DMS 273 (cell line): Measurements from ENCODE around the gene SLC31A1.

Source experiments
- DNase-seq: peaks from one replicate; lab custom pipeline; 2025; ENCODE audit not compliant: unreplicated experiment; lab: John Stamatoyannopoulos, UW

Gene SLC31A1

DNA sequence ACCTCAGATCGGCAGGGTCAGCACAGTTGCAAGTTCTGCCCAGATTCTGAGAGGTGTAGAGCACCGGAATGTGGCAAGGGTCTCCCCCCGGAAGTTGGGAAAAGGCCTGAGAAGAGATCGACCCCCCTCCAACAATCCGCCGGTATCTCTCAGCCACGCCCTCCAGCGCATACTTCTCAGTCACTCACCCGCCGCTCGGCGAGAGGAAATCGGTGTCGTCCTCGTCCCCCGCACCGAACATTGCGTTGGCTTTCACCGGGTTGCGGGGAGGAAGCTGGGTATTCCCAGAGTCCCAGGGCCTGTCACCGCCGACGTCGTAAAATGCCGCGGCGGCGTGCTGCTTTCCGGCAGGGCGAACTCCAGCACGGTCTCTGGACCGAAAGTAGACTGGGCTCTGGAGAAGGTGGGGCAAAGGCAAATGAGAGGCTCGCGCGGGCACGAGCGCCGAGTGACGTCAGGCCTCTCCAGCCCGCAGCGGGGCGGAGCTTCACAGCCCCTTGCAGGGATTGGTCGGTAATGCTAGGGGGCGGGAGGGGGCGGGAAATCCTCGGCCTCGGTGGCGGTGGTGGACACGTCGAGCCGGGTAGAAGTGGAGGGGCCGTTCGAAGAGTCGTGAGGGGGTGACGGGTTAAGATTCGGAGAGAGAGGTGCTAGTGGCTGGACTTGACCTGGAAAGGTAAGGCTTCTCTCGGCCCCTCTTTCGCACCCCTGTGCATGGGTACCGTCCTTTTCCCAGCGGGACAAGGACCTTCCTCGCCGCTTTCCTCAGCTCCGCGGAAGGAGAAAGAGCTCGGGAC is at the start of gene SLC31A1, which contains the start of gene FKBP15:
Gene SLC31A1, plus strand, starts transcription at position 542 of the 797 bp plus-strand sequence. CDS start 34,605 bp downstream, outside the sequence.
Gene FKBP15, minus strand, starts transcription at position 275 of the 797 bp plus-strand sequence. Its CDS starts 34 bp downstream, at position 241.
- DNase-seq: peak; percentile 99

DNA sequence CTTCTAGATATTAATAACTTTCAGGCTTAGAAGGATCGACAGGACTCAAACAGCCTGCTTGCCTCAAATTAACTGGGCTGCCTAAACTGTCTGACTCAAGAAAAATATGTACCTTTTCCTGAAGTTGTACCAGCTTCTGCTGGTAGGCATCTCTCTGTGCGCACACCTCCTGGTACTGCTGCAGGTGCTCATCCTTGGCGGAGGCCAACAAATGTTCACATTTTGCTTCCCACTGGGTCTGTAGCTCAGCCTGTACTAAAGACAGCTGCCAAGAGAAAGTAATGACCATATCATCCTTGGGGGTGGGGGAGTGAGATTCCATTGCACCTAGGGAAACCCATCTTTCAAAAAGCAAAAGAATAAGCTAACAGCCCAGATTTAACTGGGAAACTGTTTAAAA is 48.0 kb upstream of the SLC31A1 start:
- DNase-seq: no peak

DNA sequence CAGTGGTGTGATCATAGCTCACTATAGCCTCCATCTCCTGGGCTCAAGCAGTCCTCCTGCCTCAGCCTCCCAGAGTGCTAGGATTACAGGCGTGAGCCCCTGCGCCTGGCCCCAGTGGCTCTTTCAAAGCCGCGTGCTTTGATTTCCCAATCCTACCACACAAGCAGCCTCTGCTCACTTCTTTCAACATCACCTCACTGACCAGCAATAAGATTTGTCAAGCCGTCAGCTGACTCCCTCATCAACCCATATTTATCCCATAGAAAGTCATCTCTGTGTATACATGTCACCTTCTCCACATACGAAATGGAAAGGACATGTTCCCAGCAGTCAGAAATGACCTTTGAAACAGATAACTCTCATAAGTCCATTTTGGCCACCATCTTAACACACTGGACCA is 44.5 kb upstream of the SLC31A1 start:
- no peak for DNase-seq

DNA sequence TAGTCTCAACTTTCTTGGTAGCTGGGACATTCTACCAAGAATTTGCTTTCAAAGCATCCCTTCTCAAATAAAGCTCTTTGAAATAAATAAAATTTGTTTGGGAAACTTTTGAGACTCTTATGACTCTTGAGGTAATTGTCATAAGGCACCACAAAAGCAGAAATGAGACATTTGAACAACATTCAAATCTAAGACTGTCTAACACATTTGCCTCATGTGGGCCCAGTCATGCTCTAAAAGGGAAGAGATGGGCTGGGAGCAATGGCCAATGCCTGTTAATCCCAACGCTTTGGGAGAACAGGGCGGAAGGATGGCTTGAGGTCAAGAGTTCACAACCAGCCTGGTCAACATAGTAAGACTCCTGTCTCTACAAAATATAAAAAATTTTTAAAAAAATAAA is 44.1 kb upstream of the SLC31A1 start:
- no peak for DNase-seq

DNA sequence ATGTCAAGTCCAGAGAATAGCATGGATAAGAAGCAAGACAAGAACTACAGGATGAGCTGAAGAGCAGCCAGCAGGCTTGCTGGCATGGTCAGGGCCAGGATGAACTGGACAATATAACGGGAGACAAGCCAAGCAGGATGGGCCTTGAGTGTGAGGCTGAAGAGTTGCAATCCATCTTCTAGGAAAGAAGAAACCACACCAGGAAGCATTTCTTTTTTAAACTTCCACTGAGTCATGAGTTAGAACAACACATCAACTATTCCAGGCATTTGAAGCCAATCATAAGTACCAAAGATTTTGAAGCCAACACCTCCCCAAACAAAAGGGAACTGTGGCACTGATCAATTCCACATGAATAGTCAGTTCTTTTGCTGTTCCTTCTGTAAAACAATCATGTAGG is 43.3 kb upstream of the SLC31A1 start:
- DNase-seq: no peak

DNA sequence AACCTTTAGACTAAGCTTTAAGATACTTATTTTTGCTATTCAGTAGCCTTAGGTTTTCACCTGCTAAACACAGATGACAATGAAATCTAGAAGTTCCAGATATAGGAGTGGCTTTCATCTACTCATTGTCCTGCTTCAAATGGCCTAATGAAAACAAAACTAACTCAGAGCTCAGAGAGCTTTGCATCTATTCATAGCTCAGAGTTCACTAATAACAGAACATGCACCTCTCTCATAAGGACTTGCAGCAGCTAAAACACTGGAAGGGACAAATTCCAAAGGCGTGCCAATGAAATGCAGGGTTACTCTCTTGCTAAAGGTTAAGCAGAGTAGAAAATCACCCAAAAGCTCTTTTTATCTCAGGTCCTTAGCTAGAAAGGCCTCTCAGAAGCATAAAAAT is 41.5 kb upstream of the SLC31A1 start:
- DNase-seq: no peak

DNA sequence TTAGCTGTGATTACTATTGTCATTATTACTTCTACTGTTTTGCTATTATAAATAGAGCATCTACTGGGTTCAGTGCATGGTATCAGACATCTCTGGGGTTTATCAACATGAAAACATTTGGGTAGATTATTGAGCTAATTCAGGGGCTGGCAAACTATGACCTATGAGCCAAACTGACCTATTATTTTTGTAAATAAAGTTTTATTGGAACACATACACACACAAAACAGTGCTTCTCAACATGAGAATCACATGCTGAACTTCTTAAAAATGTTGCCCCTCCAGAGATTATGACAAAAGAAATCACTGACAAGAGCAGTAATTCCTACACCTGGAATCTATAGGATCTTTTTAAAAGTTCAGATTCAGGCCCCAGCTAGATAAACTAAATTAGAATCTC is 40.2 kb upstream of the SLC31A1 start:
- DNase-seq: no peak

DNA sequence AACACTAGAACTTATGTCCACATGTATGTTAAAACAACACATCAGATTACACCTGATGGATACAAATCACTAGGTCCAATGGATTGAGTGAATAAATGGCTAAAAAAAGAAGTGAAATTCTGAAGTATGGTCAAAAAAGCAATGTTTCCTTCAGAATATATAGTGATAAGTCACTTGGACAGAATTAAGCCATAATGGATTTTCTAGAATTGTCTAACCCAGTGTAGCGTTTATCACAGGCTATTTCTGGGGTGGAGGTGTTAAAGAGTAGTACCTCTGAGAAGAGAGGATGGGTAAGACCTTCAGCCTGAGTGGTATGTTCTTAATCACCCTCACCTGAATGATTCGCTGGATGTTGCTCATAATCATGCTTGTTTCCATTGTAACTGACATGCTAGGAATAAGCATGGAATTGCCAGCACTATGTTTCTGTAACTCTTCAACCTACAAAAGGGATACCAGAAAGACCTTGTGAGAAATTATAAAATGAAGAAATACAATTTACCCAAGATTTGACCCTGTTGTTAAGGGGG is 37.3 kb upstream of the SLC31A1 start:
- no peak for DNase-seq

DNA sequence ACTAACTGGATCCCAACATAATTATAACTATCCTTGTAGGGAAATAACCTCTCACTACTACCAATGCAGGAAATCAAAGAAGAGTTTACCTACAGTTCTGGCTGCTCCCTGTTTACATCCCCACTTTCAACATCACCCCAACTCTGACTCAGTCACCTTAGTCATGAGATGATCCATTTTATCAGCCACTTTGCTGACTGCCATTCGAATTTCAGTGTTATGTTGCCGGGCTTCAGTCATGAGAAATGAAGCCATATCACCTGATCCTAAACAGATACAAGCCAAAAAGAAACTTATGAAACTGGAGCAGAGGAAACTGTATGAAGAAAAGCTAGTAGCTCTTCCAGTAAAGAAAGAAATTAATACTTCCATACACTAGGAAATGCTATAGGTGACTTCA is 36.8 kb upstream of the SLC31A1 start:
- no peak for DNase-seq

DNA sequence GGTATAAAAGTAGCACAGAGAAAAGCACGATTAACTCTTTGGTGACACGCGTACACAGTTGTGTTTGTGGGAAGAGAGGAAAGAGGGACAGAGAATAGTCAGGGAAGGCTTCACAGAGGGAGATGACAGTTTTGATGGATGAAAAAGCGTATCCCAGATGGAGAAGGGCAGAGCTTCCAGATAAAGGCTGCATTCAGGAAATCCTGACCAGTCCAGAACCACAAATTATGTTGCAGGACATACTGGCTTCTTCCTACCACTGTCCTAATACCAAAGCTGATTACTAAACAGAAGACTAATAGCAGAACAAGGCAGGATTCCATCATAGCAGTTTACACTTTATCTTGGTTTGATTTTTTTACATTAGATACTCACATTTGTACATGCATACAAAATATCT is 36.1 kb upstream of the SLC31A1 start:
- no peak for DNase-seq

DNA sequence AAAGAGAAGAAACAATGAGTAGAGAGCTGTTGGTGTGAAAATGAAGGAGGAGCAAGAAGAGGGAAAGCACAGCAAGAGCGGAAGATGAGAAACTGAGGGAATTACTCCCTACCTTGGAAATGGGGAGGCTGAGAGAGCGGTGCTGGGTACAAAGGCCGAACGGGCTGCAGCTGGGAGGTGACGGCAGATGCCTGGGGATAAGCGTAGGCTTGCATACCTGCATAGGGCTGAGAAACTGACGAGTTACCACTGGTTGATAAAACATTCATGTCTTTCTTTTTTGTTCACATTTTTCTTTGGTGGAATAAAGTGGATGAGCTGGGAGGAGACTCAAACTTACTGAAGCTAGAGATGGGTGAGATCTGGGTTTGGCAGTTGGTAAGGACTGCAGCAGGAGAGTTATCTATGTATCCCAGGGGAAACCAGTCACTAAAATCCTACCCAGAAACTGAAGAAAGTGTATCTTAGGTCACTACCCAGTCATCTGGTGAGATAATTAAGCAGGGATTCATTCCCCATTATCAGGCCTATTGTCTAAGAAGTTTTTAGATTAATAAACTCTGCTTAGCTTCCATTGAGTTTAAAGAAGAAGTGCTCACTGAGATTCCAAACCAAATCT is 35.1 kb upstream of the SLC31A1 start:
- no peak for DNase-seq

DNA sequence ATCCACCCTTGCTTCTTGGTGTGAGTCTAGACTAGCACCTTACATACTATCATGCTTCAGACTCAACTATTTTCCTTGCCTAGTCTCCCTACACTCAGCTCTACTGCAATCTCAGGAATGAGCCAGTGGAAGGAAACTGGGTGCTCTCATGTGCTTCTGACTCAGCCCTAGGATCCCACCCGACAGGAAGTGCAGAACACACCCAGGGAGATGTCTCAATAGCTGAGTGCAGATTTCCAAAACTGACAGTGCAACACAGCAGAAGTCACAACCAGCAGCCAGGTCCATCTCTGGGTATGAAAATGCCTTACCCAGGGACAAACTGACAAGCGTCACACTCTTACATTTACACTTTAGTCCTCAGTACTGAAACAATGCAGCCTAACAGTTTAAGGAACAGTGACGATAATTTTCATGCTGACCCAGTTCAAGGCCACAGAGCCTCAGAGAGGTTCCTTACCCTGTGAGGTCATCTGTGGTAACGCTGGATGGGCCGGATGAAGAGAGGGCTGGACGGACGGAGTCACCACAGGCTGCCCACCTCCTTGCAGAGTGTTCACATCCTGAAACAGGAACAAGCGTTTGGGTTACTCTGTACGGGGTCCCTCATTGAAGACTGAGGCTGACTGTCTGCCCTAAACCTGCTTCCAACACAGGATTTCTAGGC is 33.3 kb upstream of the SLC31A1 start:
- no peak for DNase-seq

DNA sequence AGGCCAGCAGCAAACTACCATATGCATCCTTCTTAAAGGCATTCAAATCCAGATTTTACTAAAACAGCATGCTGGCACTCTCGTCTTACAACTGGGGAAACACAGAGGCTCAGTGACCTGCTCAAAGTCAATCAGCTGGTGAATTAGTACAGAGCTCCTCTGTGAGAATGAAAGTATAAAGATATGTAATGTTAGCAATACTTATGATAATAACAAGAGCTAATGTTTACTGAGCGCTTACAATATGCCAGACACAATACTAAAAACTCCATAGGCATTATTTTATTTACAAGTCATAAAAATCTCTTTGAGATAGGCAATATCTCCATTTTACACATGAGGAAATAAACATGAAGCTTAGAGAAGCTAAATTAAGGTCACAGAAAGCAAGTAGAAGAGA is 28.9 kb upstream of the SLC31A1 start:
- DNase-seq: no peak

DNA sequence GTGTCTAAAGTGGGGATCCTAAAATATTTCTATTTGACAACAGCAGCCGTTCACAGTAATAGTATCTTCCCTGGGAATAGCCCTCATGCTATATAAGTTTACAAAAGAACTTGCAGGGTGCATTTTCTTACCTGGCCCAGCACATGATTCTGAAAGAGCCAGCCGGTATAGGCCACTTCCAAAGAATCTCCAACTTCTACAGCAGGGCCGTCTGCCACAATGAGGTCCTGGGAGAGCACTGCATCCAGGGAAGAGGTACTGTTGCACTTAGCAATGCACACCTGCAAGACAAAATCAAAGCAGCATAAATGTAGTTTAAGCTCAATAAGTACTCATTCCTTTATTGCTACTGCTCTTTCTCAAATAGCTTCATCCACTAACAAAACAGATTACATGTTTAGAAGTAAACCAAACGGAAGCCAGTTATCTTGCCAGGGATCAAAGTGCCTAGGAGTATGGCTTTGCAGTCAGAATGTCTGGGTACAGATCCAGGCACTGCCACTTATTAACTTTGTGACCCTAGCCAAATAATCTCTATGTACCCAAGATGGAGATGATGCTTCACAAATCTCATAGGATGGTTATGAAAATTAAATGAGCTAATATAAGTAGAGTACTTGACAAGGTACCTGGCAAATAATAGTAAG is 21.5 kb upstream of the SLC31A1 start:
- no peak for DNase-seq

DNA sequence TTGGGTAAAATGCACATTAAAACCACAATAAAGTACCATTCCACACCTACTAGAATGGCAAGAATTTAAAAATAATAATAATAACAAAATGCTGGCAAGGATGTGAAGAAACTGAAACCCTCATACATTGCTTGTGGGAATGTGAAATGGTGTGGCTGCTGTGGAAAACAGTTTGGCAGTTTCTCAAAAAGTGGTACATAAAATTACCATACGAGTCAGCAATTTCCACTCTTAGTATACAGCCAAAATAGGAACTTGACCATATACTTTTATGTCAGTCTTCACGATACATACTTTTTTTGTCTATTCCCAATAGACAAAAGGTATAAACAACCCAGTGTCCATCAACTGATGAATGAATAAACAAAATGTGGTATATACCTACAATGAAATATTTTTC is 15.9 kb upstream of the SLC31A1 start:
- DNase-seq: no peak

DNA sequence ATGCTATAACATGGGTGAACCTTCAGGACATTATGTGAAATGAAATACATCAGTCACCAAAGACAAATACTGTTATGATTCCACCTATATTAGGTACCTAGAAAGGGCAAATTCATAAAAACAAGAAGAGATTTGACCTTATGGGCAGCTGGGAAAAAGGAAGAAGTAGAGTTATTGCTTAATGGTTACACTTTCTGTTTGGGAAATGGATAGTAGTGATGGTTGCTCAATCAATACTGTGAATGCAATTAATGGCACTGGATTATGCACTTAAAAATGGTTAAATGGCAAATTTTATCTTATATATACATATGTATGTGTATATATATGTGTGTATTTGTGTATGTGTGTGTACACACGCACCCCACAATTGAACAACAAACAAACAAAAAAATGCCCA is 15.5 kb upstream of the SLC31A1 start:
- DNase-seq: no peak

DNA sequence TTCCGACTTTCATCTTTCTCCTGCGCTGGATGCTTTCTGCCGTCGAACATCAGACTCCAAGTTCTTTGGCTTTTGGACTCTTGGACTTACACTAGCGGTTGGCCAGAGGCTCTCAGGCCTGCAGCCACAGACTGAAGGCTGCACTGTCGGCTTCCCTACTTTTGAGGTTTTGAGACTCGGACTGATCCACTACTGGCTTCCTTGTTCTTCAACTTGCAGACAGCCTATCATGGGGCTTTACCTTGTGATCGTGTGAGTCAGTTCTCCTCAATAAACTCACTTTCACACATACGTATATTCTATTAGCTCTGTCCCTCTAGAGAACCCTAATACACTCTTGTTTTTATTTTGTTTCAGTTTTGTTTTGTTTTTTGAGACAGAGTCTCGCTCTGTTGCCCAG is 10.5 kb upstream of the SLC31A1 start:
- no peak for DNase-seq

DNA sequence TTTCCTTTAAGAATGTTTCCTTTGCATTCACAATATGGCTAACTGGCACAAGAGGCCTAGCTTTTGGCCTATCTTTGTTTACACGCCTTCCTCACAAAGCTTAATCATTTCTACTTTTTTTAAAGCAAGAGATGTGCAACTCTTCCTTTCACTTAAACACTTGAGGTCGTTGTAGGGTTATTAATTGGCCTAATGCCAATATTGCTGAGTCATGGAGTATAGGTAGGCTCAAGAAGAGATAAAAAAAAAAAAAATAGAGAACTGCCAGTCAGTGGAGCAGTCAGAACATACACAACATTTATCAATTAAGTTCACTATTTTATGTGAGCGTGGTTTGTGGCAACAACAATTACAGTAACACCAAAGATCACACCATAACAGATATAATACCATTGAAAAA is 6.2 kb upstream of the SLC31A1 start:
- peak; percentile 18 for DNase-seq

DNA sequence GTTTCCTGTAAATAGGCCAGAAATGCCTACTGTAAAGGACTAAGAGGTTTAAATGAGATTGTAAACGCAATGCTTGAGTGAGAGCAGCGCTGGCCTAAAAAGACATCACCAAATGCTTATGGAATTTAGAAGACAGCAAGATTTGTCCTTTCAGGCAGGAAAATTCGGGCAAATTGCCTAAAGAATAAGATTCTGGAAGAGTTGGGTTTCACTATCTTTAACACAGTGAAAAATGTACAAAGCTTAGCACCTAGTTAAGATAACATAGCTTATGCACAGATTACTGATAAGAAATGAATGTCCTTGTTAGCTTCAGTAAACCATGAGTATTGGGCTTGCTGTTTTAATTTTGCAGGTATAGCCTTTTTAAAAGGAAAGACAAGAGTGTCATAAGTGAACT is 4.9 kb upstream of the SLC31A1 start:
- no peak for DNase-seq

DNA sequence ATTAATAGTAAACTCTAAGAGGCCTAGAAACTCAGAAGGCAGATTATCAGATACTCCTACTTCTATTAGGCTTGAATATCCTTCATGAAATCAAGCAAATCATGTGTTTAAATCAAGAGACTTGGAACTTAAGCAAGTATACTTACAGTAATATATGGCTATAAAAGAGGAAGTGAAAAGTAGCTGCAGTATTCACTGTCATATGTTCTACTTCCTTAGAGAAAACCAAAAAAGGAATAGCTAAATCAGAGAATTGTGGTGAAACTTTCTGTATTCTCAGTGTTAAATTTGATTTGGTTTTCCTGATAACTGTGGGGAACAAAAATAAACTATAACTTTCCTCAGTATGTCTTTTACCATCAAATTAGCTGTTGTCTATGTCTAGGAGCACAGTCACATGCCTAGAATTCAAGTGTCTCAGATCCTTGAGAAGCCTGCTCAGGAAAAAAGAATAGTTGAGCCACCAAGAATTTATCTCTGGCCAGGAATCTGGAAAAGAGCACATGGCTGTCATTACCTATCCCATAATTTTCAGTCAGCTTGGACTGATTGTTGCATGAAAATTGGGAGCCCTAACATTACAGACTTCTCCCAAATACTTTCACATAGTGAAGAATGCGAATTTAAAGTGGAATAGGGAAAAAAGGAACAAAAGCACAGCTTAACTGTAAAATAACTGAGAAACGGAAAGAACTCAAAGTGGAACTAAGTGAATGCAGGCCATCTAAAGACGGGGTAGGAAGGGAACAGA is 2.0 kb upstream of the SLC31A1 start:
- DNase-seq: no peak

DNA sequence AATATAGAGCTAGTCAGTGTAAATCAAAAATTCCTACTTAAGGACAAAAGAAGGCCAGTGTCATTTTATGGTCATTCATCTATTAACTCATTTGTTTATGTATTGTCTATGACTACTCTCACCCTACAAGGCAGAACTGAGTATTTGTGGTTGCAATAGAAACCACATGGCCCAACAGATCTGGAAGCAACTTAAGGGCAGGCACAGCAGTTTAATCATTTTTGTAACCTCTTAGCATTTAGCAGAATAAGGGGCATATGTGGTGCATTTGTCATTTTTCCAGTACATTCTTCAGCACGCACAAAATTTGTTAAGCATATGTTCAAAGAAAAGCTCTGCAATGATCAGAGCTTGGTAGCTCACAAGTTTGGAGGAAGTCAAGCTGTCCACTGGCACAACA is 1.4 kb upstream of the SLC31A1 start:
- no peak for DNase-seq
